Inflammatory macrophage (primary cell): ENCODE data around the gene SHC3.

Experiments
- DNase-seq, 2 donors: peaks; one replicate each; pipeline ENCODE4 v3.0.0-alpha.2; 2020 to 2022

The SHC3 gene

DNA sequence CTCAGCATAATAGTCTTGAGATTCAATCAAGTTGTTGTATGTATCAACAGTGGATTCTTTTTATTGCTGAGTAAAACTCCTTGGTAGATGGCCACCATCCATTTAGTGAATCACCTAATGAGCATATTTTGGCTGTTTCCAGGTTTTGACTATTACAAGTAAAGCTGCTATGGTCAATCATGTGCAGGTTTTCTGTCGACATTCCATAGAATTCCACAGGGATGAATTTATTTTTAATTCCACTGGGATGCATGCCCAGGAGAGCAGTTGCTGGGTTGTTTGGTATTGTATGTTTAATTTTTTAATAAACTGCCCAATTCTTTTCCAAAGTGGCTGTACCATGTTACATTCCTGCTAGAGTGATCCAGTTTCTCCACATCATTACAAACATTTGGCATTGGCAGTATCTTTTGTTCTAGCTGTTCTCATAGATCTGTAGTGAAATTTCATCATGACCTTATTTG, 197.8 kb downstream of the SHC3 start:
- DNase-seq = no peak

GRCh38 chr9:88979791-88980190, 198.8 kb downstream of the SHC3 start:
- no peak for DNase-seq

DNA sequence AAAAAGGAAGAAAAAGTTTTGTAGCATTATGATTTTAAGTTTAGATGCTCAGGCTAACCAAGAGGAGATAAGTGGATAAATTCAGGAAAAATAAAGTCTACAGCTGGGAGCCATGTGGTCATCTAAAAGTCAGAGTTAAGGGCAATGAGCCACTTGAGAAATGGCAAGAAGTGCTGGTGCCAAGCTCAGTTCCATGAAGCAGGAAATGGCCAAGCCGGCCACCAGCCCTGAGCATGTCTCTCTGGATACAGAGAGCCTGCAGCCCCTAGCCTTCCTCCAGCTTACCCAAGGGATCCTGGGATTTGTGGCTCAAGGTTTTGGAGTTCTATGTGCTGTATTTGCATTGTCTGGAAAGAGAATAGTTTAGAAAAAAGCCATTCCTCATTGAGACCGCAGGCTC, 199.6 kb downstream of the SHC3 start:
- no peak for DNase-seq

DNA sequence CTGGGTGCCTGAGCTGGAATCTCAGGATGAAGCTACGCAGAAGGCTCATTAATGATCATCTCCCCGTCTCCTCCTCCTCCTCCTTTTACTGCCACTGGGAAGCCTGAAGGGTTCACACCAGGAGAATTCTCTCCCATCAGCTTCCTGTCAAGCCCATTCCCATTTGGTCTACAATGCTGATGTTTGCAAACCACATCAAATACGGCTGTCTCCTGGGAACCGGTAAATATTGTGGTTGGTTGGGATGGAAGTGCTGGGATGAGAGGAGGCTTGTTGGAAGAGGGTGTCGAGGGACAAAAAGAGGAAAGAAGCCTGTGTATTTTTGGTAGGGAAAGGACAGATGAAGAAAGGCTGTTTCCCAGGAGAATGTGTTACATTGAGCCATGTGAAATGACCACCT, 200.6 kb downstream of the SHC3 start:
- no peak for DNase-seq

DNA sequence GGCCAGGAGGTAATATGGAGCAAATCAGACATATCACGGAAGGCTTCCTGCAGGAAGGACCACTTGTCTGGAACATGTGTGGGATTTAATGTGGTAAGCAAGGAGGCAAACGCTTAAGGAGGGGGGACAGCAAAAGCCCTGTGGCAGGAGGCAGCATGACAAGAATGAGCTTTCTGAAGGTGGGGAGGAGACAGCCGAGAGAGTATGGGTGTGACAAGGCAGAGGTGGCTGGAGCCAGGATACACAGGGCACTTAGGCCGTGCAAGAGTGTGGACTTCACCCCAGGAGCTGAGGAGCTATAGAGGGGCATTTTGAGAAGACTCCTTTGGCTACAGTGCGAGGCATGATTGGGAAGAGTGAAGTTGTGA, 201.7 kb downstream of the SHC3 start:
- no peak for DNase-seq

DNA sequence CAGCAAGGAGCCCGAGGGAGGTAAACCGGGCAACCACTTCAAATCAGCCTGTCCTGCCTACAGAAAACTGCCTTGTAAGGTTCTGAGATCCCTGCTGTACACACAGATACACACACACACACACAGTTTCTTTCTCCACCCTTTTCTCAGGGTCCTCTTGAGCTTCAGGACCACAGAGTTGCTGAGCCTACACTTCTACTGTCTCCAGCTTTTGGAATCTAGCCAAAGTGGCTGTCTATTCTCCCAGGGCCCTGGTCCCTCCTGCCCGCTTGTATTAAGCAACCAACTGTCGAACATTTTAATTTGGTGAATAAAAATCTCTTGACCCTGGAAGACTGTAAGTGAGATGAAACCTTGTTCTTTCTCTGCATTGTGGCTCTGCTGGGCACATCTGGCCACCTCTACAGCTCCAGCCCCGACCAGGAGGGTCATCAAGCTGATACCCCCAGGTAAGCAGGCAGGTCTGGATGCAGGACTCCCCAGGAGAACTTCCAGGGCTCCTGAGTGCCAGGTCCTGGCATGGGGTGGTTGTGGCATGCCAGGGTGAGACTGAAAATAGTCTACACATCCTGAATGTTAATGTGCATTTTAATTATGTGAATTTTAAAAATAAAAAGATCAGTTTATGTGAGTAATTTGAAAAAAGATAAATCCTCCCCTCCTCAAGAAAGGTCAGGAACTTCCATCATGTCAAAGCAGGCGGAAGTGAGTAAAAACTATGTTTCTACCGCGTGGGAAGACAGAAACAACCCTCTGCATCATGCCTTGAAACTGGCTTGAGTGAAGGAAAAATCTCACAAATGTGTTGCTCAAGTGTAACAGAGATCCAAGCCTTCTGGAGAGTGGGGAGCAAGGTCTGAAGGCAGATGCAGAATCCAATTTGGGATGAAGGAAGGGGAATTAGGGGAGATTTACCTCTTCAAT, 202.4 kb downstream of the SHC3 start:
- DNase-seq = no peak

GRCh38 chr9:88974641-88975040, 204.0 kb downstream of the SHC3 start:
- no peak for DNase-seq

GRCh38 chr9:88973281-88974045, 205.2 kb downstream of the SHC3 start:
- DNase-seq = no peak

GRCh38 chr9:88972401-88972800, 206.2 kb downstream of the SHC3 start:
- no peak for DNase-seq

GRCh38 chr9:88971131-88971960, 207.3 kb downstream of the SHC3 start:
- no peak for DNase-seq

GRCh38 chr9:88969646-88970373, 208.8 kb downstream of the SHC3 start:
- DNase-seq = no peak

DNA sequence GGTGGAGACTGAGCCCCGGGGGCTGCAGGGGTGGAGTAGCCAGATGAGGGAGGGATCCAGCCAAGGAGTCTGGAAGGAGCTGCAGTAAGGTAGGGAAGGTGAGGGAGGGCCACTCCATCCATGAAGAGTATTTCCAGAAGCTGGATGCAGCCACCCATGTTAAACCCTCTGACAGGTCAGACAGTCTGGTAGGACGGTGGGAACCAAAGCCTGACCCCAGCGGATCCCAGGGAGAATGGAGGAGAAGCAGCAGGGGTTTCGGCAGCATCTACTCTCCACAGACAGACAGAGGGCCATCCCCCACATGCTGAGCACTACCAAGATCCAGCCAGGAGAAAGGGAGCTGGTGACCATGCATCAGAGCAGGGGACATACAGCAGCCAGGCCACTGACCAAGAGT, 209.8 kb downstream of the SHC3 start:
- no peak for DNase-seq

- no peak for DNase-seq
Measured at GRCh38 chr9:88966894-88967676, 211.5 kb downstream of the SHC3 start.

GRCh38 chr9:88965473-88965872, 213.1 kb downstream of the SHC3 start:
- no peak for DNase-seq

DNA sequence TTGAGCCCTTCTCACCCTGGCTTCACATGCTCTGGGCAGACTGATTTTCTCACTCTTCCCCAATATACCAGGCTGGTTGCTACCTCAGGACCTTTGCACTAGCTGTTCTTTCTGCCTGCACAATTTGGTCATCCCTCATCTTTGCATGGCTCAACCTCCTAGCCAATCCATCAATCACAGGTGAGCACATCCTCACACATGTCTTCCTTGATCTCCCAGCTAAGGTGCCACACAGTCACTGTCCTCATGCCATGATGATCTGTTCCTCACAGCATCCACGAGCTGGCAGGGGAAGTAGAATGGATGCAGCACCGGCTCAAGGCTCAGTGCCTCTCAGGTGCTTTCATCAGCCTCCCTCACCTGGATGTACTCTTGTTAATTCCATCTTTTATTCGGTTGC, 218.0 kb downstream of the SHC3 start:
- DNase-seq = no peak

DNA sequence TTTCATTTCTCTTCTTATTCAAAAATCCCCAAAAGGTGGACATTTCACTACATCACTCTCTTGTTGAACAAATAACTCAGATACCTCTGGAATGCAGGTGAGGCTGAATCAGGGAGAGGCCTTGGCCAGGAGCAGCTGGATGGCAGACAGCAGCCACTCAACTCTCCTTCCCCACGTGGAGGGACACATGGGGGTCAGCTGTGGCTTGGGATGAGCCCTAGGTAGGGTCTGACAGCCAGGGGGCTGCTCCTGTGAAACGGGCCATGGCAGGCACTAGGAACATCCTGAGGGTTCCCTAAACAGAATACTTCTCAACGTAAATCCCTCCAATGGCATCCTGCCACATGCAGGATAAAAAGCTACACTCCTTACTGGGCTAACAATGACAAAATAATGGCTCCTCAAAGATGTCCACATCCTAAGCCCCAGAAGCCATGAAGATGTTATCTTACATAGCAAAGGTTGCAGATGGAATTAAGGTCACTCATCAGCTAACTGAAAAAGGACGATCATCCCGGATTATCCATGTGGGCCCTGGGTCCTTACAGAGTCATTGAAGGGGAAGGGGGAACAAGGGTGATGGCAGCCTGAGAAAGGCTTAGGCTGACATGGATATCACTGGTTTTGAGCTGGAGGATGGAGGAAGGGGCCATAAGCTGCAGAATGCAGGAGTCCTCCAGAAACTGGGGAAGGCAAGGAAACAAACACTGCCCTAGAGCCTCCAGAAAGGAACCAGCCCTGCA, 218.7 kb downstream of the SHC3 start:
- no peak for DNase-seq

DNA sequence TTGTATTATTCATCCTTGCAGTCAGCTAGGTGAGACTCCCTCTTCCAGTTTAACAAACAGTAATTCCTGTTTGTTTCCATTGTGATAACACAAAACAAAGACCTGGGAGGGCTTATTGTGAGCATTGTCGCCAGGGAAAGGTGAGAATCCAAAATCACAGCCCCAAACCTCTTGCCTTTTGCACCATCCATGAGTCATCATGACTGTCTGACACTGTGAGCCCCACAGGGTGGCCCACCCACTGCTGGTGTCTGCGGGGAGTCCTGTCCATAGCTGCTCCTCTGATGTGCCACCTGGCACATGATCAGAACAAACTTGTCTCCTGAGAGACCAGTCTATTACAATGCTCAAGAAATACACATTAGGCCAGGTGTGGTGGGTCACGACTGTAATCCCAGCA, 221.1 kb downstream of the SHC3 start:
- no peak for DNase-seq
